DMS 273 (cell line): Measurements from ENCODE around the gene MYBPC2.

Experiments
- DNase-seq: peaks from one replicate; lab custom pipeline; 2025; ENCODE audit not compliant: unreplicated experiment; lab: John Stamatoyannopoulos, UW

Gene MYBPC2

DNA sequence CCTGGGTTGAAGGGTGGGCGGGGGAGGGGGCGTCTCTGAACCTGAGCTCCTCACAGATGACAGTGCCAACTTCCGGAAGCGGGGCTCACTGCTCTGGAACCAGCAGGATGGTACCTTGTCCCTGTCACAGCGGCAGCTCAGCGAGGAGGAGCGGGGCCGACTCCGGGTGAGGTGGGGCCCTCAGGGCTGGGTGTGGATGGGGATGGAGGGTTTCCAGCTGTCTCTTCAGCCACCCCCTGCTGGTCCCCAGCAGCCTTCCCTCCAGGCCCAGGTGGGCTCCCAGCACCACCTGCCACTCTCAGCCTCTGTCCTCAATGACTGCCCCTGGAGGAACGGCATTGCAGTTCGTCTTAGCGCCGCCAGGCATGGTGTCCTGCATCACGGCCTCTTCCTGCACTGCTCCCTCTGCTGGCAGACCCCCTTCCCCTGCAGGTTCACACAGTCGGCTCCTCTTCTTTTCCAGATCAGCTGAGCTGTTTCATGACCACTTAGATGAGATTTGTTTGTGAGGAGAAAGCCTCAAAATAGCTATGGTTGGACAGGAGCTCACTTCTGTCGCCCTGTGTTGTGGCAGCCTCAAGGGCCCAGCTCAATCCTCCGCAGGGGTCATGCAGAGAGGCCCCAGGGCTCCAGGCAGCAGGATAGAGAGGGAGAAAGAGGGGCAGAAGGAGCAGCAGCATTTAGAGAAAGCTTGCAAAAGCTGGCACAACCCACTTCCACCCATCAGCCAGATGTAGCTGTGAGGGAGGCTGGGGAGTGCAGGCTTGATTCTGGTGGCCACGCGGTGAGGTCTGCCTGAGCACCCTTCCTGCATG is 46.4 kb downstream of the MYBPC2 start:
- peak; percentile 34 for DNase-seq

DNA sequence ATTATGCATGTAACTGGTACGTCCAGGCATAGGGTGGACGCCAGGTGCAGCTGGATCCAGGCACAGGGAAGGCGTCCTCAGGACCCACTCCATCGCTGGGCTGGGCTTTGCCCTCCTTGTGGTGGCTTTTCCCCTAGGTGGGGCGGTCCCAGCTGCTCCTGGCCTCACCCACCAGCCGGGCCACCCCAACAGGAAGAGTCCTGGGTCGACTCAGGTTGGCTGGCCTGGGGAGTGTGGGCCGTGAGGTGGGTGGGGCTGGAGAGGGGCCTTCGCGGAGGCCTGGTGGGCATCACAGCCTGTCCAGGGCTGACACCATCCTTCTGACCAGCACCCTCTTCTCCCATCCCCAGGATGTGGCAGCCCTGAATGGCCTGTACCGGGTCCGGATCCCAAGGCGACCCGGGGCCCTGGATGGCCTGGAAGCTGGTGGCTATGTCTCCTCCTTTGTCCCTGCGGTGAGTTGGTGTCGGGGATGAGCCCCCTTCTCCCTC is 47.1 kb downstream of the MYBPC2 start:
- DNase-seq = no peak

DNA sequence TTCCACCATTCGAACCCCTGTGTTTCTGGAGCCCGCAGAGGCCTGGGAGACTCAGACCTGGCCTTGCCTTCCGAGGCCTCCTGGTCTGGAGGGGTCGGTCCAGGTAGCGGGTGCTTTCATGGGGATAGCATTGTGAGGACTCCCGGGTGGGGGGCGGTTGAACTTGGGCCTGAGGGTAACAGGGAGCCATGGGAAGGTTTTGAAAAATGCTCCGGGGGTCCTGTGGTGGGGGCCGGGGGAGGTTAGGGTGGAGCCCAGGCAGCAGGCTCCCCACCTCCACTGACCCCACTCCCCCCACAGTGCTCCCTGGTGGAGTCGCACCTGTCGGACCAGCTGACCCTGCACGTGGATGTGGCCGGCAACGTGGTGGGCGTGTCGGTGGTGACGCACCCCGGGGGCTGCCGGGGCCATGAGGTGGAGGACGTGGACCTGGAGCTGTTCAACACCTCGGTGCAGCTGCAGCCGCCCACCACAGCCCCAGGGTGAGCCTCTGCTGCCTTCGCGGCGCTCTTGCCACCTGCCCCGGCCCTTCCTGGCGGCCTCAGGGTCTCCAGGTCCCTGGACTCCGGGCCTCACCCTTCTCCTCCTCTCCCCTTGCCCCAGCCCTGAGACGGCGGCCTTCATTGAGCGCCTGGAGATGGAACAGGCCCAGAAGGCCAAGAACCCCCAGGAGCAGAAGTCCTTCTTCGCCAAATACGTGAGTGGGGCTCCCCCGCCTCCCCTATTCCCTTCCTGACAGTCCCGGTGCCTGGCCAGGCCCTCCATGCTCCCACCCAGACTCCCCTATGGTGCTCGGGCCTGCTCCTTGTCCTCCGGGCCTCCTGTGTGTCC is 47.8 kb downstream of the MYBPC2 start:
- DNase-seq = no peak

DNA sequence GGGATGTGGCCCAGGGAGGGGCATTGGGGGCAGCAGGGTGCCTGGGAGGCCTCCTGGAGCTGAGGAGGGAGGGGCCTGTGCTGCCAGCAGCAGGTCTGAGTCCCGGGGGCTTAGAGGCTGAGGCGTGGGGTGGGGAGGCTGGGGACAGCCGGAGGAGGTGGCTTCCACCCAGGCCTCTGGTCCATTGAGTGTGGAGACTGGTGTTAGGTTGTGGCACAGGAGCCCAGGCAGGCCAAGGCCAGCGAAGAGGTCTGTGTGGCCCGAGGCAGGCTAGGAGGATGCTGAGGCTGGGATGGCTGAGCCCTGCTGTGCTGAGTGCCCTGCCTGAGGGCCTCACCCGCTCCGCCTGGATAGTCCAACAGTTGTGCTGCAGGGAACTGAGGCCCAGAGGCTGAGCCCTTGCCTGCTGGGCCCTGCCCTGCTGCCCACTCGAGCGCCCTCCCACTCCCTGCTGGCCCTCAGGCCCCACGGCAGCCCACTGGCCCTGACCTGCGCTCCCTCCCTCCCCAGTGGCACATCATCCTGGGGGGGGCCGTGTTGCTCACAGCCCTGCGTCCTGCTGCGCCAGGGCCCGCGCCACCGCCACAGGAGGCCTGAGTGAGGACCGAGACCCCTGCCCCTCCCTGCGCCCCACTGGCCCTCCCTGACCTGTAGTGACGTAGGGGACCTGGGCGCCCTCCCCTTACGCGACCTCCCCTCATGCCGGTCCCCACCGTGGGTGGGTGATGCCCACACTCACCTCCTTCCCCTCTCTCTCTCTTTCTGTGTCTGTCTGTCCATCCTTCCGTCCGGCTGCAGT is 48.9 kb downstream of the MYBPC2 start:
- DNase-seq = no peak

DNA sequence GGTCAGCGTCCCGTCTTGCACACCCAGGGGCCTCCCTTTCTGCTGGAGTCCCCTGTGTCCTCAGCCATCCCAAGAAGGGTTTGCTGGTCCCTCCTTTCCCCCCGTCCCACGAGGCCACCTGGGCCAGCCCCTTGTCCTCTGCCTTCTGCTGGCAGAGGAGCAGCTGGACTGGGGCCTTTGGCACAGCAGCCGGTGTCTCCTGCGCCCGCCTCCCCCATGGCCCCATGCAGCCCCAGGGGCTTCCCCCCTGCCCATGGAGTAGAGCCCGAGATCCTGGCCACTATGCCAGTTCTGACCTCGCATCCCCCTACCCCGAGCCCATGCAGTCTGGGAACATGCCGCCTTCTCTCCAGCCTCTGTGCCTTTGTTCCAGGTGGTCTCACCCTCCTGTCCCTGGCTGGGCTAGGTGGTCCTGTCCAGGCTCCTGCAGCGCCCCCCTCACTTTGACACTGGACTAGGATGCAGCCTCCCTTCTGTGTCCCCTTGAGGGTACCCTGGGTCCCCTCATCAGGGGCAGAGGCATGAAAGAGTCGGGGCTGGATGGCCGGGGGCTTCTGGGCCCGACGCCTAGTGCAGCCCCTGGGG is 49.7 kb downstream of the MYBPC2 start:
- DNase-seq = no peak

DNA sequence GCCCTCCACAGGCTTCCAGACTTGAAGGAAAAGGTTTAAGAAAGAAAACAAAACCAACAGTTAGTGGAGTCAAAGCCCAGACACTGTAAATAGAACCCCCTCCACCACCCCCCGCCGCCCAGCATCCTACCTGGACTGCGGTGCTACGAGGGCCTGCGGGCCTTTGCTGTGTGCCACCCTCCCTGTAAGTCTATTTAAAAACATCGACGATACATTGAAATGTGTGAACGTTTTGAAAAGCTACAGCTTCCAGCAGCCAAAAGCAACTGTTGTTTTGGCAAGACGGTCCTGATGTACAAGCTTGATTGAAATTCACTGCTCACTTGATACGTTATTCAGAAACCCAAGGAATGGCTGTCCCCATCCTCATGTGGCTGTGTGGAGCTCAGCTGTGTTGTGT is 50.2 kb downstream of the MYBPC2 start:
- no peak for DNase-seq

DNA sequence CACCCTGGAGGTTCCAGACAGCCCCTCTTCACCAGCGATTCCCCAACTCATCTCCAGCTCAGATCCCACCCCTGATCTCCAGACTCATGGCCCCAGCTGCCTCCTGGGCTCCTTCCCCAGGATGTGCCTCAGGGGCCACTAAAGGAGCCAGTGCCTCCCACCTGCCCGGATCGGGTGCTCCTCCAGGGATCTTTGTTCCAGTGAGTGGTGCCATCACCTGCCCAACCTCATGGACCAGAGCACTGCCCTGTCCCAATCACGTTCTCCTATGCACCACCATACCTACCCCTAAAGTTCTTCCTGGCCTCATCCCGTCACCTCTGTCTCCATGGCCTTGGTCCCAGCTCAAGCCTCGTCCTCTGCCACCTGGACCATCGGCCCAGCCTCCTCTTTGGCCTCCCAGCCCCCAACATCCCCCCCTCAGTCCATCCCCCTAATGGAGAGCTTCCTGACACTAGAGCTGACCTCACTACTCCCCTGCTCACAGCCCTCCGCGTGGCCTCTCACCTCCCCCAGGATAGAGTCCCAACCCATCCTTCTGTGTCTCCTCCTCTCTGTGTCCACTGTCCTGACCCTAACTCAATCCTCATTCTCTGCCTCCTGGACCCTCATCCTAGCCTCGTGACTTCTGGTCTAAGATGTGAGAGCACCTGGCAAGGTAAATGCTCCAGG is 52.7 kb downstream of the MYBPC2 start:
- no peak for DNase-seq

DNA sequence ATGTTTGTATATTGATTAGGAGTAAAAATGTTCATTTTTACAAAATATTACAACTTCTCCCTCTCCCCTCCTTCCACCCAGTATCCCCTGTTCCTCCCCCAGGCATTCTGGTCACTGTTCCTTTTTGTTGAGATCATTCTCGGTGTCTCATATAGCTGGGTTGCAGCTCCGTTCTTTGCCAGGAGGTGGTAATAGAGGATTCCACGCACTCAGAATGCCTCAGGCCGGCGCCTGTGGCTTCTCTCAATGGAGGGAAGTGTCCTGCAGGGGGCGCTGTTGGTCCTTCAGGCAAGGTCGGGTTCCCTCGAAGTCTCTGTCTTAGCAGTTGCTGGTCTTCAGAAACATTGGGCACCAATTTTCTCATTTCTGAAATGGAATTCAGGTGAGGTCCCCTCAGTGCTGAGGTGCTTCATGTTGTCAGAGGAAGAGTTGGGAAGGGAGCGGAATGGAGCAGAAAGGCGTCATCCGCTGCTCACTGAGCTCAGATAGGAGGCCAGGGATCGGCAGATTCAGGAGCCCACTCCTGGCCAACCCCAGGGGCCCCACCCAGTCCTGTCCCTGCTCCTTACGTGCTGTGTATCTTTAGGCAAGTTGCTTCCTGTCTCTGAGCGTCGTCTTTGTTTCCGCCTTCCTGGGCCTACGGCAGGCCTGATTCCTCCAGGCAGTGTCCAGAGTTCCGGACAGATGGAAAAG is 54.3 kb downstream of the MYBPC2 start:
- DNase-seq = peak; percentile 76

DNA sequence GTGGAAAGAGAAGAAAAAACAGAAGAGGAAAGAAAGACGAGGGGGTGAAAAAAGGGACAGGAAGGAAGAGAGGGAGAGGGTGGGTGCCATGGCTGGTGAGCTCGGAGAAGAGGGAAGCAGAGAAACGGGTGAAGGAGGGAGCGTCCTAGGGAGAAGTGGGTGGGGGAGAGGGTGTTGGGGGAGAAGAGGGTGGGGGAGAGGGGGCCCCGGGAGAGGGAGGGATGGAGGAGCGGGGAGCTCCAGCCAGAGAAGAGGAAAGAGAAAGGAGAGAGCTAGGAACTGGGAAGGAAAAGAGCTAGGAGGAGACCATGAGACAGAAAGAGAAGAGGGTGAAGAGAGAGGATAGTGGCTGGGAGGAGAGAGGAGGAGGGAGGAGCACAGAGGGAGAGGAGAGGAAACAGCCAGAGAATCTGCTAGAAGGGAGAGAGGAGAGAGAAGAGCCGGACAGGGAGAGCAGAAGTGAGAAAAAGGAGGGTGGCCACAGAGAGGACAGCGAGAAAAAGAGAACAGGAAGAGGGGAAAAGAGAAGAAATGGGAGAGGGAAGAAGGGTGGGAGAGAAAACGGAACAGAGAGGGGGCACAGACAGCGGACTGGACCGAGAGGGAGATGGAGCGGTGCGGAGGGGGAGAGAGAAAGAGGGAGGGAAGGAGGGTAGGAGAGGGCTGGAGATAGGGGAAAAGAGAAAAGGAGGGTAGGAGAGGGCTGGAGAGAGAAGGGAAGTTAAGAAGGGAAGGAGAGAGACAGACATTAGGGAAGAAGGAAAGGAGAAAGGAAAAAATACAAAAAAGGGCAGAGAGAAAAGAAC is 55.9 kb downstream of the MYBPC2 start:
- no peak for DNase-seq

DNA sequence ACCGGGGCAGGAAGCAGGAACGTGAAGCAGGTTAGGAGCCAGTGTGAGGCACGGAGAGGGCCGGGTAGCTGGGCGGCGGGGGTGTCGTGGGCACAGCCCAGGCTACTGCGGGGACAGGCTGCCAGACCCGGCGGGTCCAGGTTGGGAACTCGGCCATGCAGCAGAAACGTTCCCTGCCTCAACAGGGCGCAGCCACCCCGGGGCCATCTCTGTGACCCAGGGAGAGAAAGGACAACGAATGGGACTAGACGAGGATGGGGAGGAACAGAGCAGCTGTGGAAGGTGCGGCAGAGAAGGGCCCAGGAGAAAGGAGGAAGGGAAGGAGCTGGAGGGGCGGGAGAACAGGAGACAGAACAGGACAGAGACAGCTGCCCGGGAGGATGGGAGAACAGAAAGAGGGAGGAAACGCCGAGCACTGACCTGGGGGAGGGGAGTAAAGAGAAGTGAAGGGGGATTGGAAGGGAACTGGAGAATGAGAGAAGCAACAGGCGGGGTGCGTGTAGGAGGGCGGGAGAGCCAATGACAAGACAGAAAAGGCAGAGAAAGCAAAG is 56.8 kb downstream of the MYBPC2 start:
- no peak for DNase-seq

DNA sequence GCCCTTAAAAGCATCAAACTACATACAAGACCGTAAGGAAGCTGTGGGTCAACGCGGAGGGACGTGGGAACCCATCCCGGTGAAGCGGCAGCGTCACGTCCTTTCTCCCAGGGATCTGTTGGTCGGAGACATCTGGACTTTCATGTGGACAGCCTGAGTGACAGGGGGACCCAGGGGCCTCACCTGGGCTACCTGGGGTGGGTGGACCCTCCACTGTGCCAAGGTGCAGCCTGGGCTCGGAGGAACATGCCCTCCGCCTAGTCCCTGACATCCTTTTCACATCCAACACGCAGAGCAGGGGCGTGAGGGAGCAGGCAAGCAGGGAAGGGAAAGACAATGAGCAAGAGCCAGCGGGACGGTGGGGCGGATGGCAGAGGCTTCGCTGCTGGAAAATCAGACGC is 57.7 kb downstream of the MYBPC2 start:
- DNase-seq = no peak

DNA sequence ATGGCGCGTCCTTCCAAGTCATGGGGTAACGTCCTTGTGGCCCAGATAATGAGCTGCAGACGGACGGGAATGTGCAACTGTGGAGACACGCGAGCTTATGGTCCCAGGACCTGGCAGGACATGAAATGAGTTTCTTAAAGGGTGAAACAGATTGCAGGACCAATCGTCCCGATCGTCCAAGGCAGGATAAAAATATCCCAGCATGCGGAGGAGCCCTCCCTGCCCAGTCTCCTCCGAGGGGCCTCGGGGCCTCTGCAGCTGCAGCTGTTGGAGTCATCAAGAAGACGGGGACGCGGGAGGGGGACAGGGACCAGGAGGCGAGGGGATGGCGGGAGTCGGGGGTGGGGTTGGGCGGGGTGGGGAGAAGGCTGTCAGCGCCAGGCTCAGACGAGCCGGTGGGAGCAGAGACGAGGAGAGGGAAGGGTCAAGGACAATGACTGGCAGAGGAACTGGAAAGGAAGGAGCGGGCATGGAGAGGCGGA is 58.3 kb downstream of the MYBPC2 start:
- no peak for DNase-seq

DNA sequence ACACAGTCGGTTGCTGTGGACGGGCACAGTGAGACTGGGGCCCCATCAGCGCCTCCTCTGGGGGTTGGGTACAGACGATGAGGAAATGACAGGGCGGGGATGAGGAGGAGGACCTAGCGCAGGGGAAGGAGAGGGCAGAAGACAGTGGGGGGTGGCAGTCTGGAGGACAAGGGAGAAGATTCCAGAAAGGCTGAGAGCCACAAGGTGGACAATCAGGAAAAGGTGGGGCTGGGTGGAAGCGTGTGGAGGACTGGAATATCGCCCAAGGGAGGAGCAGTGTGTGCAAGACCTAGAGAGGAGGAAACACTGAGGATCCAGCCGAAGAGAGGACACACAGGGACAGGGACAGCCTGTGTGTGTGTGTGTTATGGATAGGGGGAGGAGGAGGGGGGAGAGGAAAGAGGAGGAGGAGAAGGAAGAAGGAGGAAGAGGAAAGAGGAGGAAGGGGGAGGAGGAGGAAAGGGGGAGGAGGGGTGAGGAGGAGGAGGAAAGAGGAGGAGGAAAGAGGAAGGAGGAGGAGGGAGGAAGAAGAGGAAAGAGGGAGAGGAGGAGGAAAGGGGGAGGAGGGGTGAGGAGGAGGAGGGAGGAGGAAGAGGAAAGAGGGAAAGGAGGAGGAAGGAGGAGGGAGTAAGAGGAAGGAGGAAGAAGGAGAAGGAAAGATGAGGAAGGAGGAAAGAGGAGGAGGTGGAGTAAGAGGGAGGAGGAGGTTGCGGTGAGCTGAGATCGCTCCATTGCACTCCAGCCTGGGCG is 59.8 kb downstream of the MYBPC2 start:
- no peak for DNase-seq

DNA sequence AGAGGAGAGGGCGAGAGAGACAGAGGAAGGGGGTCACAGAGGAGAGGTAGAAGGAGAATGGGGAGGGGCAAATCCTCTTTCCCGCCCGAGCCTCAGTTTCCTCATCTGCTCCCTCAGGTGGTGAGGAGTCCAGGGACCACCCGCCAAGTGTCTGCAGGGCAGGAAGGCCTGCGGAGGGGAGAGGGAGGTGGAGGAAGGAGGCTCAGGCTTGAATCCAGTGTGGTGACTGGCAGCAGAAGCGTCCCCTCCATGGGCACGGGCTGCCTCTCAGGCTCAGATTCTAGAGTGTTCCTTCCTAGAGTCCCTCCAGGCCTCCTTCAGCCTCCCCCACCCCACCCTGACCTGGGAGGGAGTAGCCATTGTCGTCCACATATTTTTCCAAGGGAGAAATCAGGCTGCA is 60.5 kb downstream of the MYBPC2 start:
- no peak for DNase-seq

DNA sequence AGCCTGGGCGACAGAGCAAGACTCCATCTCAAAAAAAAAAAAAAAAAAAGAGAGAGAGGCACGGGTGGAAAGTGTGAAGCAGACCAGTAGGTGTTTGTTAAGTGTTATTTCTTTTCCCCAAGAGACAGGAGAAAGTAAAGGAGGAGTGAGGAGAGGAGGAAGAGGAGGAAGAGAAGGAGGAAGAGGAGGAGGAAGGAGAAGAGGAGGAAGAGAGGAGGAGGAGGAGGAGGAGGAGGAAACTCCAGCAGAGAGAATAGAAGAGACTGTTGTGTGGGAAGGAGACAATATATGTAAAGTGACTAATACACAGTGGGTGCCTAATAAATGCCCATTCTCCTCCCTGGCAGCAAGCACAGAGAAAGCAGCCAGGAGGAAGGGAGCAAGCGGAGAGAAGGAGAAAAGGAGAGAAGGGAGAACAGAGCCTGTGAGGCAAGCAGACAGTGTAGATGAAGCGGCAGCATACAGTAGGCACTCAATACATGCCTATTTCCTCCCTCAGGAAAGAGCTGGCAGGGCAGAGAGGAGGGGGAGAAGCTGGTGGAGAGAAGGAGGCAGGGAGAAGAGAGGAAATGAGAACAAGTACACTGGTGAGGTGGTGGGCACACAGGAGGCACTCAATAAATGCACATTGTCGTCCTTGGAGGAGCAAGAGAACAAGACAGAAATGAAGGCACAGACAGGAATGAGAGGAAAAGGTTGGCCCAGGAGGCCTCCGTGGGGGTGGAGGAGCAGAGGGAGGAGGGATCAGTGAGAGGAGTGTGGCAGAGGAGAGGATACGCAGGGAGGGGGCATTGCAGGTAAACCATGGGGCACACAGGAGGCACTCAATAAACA is 61.7 kb downstream of the MYBPC2 start:
- DNase-seq = no peak

DNA sequence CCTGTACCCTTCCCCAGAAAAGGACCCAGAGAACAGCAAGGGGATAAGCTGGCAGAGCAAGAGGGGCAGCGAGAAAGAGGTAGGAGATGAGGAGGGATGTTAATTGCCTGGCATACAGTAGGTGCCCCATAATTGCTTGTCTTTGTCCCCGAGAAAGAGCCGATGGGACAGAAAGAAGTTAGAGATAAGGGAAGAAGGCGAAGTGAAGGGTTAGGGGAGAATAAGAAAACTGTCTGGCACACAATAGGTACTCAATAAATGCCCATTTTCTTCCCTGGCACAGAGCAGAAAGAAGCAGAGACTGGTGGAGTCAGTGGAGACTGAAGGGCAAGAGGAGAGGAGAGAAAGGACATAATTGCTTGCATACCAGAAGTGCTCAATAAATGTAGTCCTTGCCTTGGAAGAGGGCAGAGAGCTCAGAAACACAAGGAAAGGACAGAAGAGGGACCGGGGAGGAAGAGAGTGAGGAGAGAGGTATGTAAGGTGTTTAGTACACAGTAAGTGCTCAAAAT is 62.4 kb downstream of the MYBPC2 start:
- no peak for DNase-seq
